ENCODE results near the gene ATN1.

GRCh38 chr12:6980740-6981139 lies 53.0 kb downstream of the ATN1 start:
- TF ChIP-seq RNF2 (IDR thresholded peaks at IDR 0.05; ENCODE audit: borderline replicate concordance, low read depth, low read length, missing control alignments, poor library complexity, severe bottlenecking) (no peak), CTCF (IDR thresholded peaks at IDR 0.05; ENCODE audit: control extremely low read depth in 1 of 3, insufficient read depth in 1 of 3, low read depth in 1 of 3, low read length in 3 of 3) (no peak), RAD21 (IDR thresholded peaks at IDR 0.05 in 1 of 2, conservative IDR thresholded peaks at IDR 0.05 in 1 of 2; ENCODE audit: low read depth in 2 of 2, low read length in 2 of 2) (no peak), CBX5 (IDR thresholded peaks at IDR 0.05; ENCODE audit: low read depth, low read length) (no peak), BCL11A (IDR thresholded peaks at IDR 0.05; ENCODE audit: low read depth in 2 of 2, low read length in 2 of 2) (no peak), RFX5 (IDR thresholded peaks at IDR 0.05; ENCODE audit: borderline replicate concordance, low read depth, low read length) (no peak), SRF (IDR thresholded peaks at IDR 0.05; ENCODE audit: low read depth, low read length) (no peak), MAX (IDR thresholded peaks at IDR 0.05) (no peak), TAF1 (IDR thresholded peaks at IDR 0.05; ENCODE audit: low read depth, low read length) (no peak)

All from H1 (cell line).